ENCODE data around the gene DDX23. TPM values are rescaled to one million over a fixed set of nuclear protein-coding genes. Genes with fewer than 3 reads are reported as not detected.
A peak's percentile ranks its signal among the peaks of the same experiment; 100 is the strongest.

Gene DDX23
- total and polyA plus RNA-seq, 12 donors = 39.0 to 85.4 (median 66.4) TPM

DNA sequence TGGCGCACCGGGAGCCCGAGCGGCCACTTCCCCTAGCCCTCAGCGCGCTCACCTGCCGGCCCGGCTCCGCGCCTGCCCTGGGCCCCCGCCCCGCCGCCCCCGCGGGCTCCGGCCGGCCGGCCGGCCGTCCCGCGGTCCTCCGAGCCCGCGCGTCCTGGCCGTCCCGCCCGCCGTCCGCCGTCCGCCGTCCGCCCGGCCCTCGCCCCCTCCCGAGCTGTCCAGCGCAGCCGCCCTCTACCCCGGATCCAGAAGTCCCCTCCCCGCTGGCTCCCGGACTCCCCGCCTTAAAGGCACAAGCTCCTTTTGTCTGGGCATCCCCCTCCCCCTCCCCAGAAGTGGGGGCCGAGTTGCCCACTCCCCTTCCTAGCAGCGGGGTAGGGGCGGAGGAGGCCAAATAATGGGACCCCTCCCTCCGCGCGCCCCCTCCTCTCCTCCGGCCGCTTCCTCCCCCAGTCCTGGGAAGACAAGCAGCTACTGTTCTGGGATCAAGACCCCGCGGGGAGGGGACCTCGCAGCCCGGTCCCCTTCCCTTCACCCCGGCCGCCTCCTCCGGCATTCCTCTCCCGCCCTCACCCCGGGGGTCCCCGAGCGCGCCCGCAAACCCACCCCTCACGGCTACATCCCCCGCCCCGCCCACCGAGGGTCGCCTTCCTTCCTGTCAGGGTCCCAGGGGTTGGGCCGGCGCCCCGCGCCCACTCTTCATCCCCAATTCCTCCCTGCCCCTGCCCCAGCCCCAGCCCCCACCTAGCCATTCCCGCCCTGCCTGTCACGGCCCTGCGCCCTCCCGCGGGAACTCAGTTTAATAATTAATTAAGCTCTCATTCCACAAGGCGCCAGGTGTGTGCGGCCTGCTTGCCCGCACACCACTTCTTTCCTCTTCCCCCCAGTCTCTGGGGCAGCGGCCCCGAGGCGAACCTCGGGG lies 62.8 kb downstream of the DDX23 start, which contains the start of gene ADCY6:
ADCY6 (minus strand) TSS at position 236 of the 922 bp plus-strand sequence. CDS start 5,655 bp downstream, outside the sequence.
- Histone ChIP-seq H3K27ac (peak within 1 kb of the TSS in 4 of 5 donors; percentile 5 to 84 (median 46)), H3K27me3 (no peaks in the 10 kb centered on the region), H3K9me3 (replicated peaks in 1 of 3) (no peaks in the 10 kb centered on the region), H3K4me3 (peak within 1 kb of the TSS in 3 of 4 donors; percentile 40 to 97 (median 87)), H3K4me1 (replicated peaks in 1 of 2) (peaks cover 17 to 24% of the 10 kb centered on the region in 2 donors), H3K36me3 (replicated peaks in 1 of 2) (no peaks in the 10 kb centered on the region)
- peak in 1 of 2 donors; percentile 3 for TF ChIP-seq POLR2A (IDR thresholded peaks at IDR 0.05)
- TF ChIP-seq, protein P1, sequence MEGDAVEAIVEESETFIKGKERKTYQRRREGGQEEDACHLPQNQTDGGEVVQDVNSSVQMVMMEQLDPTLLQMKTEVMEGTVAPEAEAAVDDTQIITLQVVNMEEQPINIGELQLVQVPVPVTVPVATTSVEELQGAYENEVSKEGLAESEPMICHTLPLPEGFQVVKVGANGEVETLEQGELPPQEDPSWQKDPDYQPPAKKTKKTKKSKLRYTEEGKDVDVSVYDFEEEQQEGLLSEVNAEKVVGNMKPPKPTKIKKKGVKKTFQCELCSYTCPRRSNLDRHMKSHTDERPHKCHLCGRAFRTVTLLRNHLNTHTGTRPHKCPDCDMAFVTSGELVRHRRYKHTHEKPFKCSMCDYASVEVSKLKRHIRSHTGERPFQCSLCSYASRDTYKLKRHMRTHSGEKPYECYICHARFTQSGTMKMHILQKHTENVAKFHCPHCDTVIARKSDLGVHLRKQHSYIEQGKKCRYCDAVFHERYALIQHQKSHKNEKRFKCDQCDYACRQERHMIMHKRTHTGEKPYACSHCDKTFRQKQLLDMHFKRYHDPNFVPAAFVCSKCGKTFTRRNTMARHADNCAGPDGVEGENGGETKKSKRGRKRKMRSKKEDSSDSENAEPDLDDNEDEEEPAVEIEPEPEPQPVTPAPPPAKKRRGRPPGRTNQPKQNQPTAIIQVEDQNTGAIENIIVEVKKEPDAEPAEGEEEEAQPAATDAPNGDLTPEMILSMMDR (IDR thresholded peaks at IDR 0.05) = no peak
- intact Hi-C loops (cut with DNase I) = no loop called here
- peak; percentile 73 to 86 (median 83) for DNase-seq
- WGBS, 4 donors = 0 to 3% (median 1%) methylated on average over 12 to 86 of the region's 86 CpGs

GRCh38 chr12:48788524-48788853 lies 63.5 kb downstream of the DDX23 start:
- DNase-seq = peak in 2 of 7 donors; percentile 22 to 31
- Histone ChIP-seq H3K27ac (peak overlapping the region in 3 of 5 donors; percentile 13 to 84 (median 78)), H3K9me3 (replicated peaks in 1 of 3) (no peaks in the 10 kb centered on the region), H3K27me3 (no peaks in the 10 kb centered on the region), H3K36me3 (replicated peaks in 1 of 2) (no peaks in the 10 kb centered on the region), H3K4me3 (peak overlapping the region in 3 of 4 donors; percentile 40 to 97 (median 87)), H3K4me1 (replicated peaks in 1 of 2) (peaks cover 17 to 24% of the 10 kb centered on the region in 2 donors)
- WGBS, 4 donors = 0 to 9% (median 0%) methylated on average over 1 to 25 of the region's 25 CpGs
- TF ChIP-seq, protein P1 (IDR thresholded peaks at IDR 0.05) = no peak
- TF ChIP-seq POLR2A (IDR thresholded peaks at IDR 0.05) = peak in 1 of 2 donors; percentile 3
- intact Hi-C loops (cut with DNase I) = no loop called here

GRCh38 chr12:48787791-48788523 lies 64.0 kb downstream of the DDX23 start:
- peak overlapping the region in 3 of 5 donors; percentile 13 to 84 (median 78) for H3K27ac ChIP-seq
- 13 to 29% (median 22%) methylated on average over 5 to 11 of the region's 11 CpGs for WGBS, 4 donors
- peak in 1 of 7 donors; percentile 21 for DNase-seq
- H3K36me3 ChIP-seq (replicated peaks in 1 of 2) = peaks cover 0 to 2% of the 10 kb centered on the region in 2 donors
- intact Hi-C loops (cut with DNase I) = no loop called here
- peaks cover 17 to 24% of the 10 kb centered on the region in 2 donors for H3K4me1 ChIP-seq (replicated peaks in 1 of 2)
- no peaks in the 10 kb centered on the region for H3K9me3 ChIP-seq (replicated peaks in 1 of 3)
- H3K4me3 ChIP-seq = peak overlapping the region in 3 of 4 donors; percentile 40 to 97 (median 87)
- H3K27me3 ChIP-seq = no peaks in the 10 kb centered on the region
- no peak for TF ChIP-seq POLR2A (IDR thresholded peaks at IDR 0.05)
- TF ChIP-seq, protein P1 (IDR thresholded peaks at IDR 0.05) = no peak
